ENCODE data around the gene ALAD.
"Not testable (repeated sequence)": the region's sequence is repeated elsewhere in the genome, so short reads cannot be mapped to it uniquely, and the experiment has no call there.

ALAD gene

DNA sequence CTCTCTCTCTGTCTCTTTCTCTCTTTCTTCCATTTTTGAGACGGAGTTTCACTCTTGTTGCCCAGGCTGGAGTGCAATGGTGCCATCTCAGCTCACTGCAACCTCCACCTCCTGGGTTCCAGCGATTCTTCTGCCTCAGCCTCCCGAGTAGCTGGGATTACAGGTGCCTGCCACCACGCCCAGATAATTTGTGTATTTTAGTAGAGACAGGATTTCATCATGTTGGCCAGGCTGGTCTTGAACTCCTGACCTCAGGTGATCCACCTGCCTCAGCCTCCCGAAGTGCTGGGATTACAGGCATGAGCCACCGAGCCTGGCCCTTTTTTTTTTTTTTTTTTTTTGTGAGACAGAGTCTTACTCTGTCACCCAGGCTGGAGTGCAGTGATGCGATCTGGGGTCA, 19.6 kb downstream of the ALAD start:
- H4K8ac ChIP-seq (ENCODE audit: low read depth, low read length); H3K27me3 ChIP-seq (ENCODE audit: insufficient read depth, low read length); H3K23ac ChIP-seq (ENCODE audit: low read length); H3K4me3 ChIP-seq (ENCODE audit: low read depth, low read length); H4K12ac ChIP-seq (ENCODE audit: low read depth, low read length); H3K9ac ChIP-seq (ENCODE audit: low read length); H3K4ac ChIP-seq (ENCODE audit: low read depth, low read length); DNase-seq; H3K79me2 ChIP-seq (ENCODE audit: control insufficient read depth, insufficient read depth, low read length, poor library complexity); H3K18ac ChIP-seq (ENCODE audit: low read length); H3K4me2 ChIP-seq (ENCODE audit: low read length); H3K9me3 ChIP-seq (ENCODE audit: insufficient read depth, low read depth, low read length); H2AFZ ChIP-seq (ENCODE audit: insufficient read depth, low read length, poor library complexity); H2AK5ac ChIP-seq (ENCODE audit: low read length); H3K36me3 ChIP-seq (ENCODE audit: control insufficient read depth in 1 of 2, insufficient read depth in 2 of 2, low read length in 2 of 2); H3K14ac ChIP-seq (ENCODE audit: low read length): not testable (repeated sequence)
- peaks cover 20% of the 10 kb centered on the region for H3K79me1 ChIP-seq (ENCODE audit: low read length)
- peak overlapping the region; percentile 90 for H3K27ac ChIP-seq (ENCODE audit: low read depth, low read length)
- H2BK12ac ChIP-seq (ENCODE audit: low read length): peak overlapping the region; percentile 69
- H2BK5ac ChIP-seq (ENCODE audit: low read depth, low read length, poor library complexity): peak overlapping the region; percentile 93
- peaks cover 17 to 24% of the 10 kb centered on the region in 2 experiments for H3K4me1 ChIP-seq (ENCODE audit: control insufficient read depth in 1 of 2, insufficient read depth in 2 of 2, low read length in 2 of 2)
- H2BK120ac ChIP-seq (ENCODE audit: insufficient read depth, low read length, poor library complexity): peak overlapping the region; percentile 62
- H4K91ac ChIP-seq (ENCODE audit: low read depth, low read length): peak overlapping the region; percentile 91
- WGBS (ENCODE audit: extremely low coverage, insufficient coverage, insufficient read length): no CpG with 5 or more reads among the region's 7 CpGs

GRCh38 chr9:113380869-113381378, 20.2 kb downstream of the ALAD start:
- H4K91ac ChIP-seq (ENCODE audit: low read depth, low read length): peak overlapping the region; percentile 79
- peak overlapping the region; percentile 74 for H4K8ac ChIP-seq (ENCODE audit: low read depth, low read length)
- no peak overlapping the region for H3K9ac ChIP-seq (ENCODE audit: low read length)
- H4K12ac ChIP-seq (ENCODE audit: low read depth, low read length): no peak overlapping the region
- no peak overlapping the region for H3K4me3 ChIP-seq (ENCODE audit: low read depth, low read length)
- peak overlapping the region; percentile 53 for H3K14ac ChIP-seq (ENCODE audit: low read length)
- peak overlapping the region; percentile 23 for H3K27ac ChIP-seq (ENCODE audit: low read depth, low read length)
- H3K9me3 ChIP-seq (ENCODE audit: insufficient read depth, low read depth, low read length): no peaks in the 10 kb centered on the region
- H2AK5ac ChIP-seq (ENCODE audit: low read length): no peak overlapping the region
- peak overlapping the region; percentile 73 for H3K18ac ChIP-seq (ENCODE audit: low read length)
- DNase-seq: no peak
- peaks cover 21% of the 10 kb centered on the region for H3K79me1 ChIP-seq (ENCODE audit: low read length)
- no peaks in the 10 kb centered on the region for H3K36me3 ChIP-seq (ENCODE audit: control insufficient read depth in 1 of 2, insufficient read depth in 2 of 2, low read length in 2 of 2)
- no CpG with 5 or more reads among the region's 1 CpG for WGBS (ENCODE audit: extremely low coverage, insufficient coverage, insufficient read length)
- no peak overlapping the region for H3K23ac ChIP-seq (ENCODE audit: low read length)
- H3K4me2 ChIP-seq (ENCODE audit: low read length): no peak overlapping the region
- peaks cover 7% of the 10 kb centered on the region for H3K79me2 ChIP-seq (ENCODE audit: control insufficient read depth, insufficient read depth, low read length, poor library complexity)
- H3K4ac ChIP-seq (ENCODE audit: low read depth, low read length): no peak overlapping the region
- H3K4me1 ChIP-seq (ENCODE audit: control insufficient read depth in 1 of 2, insufficient read depth in 2 of 2, low read length in 2 of 2): peaks cover 17 to 24% of the 10 kb centered on the region in 2 experiments
- no peak overlapping the region for H2AFZ ChIP-seq (ENCODE audit: insufficient read depth, low read length, poor library complexity)
- H2BK120ac ChIP-seq (ENCODE audit: insufficient read depth, low read length, poor library complexity): no peak overlapping the region
- H3K27me3 ChIP-seq (ENCODE audit: insufficient read depth, low read length): no peaks in the 10 kb centered on the region
- no peak overlapping the region for H2BK5ac ChIP-seq (ENCODE audit: low read depth, low read length, poor library complexity)
- H2BK12ac ChIP-seq (ENCODE audit: low read length): peak overlapping the region; percentile 86

DNA sequence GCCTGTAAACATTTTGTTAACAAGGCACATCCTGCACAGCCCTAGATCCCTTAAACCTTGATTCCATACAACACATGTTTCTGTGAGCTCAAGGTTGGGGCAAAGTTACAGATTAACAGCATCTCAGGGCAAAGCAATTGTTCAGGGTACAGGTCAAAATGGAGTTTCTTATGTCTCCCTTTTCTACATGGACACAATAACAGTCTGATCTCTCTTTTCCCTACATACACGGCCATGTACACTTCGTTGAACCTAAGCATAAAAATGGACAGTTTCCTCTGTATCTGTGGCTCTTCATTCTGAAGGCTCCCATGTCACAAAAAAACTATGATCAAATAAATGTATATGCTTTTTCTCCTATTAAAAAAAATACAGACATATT, 21.3 kb downstream of the ALAD start:
- not testable (repeated sequence) for H2BK12ac ChIP-seq (ENCODE audit: low read length); DNase-seq; H3K4ac ChIP-seq (ENCODE audit: low read depth, low read length); H3K14ac ChIP-seq (ENCODE audit: low read length); H4K12ac ChIP-seq (ENCODE audit: low read depth, low read length); H3K4me2 ChIP-seq (ENCODE audit: low read length); H2AK5ac ChIP-seq (ENCODE audit: low read length); H3K27ac ChIP-seq (ENCODE audit: low read depth, low read length); H3K9me3 ChIP-seq (ENCODE audit: insufficient read depth, low read depth, low read length); H4K91ac ChIP-seq (ENCODE audit: low read depth, low read length); H3K27me3 ChIP-seq (ENCODE audit: insufficient read depth, low read length); H3K4me3 ChIP-seq (ENCODE audit: low read depth, low read length); H3K18ac ChIP-seq (ENCODE audit: low read length); H4K8ac ChIP-seq (ENCODE audit: low read depth, low read length); H3K79me2 ChIP-seq (ENCODE audit: control insufficient read depth, insufficient read depth, low read length, poor library complexity); H3K23ac ChIP-seq (ENCODE audit: low read length); H2BK120ac ChIP-seq (ENCODE audit: insufficient read depth, low read length, poor library complexity); H3K36me3 ChIP-seq (ENCODE audit: control insufficient read depth in 1 of 2, insufficient read depth in 2 of 2, low read length in 2 of 2); H2AFZ ChIP-seq (ENCODE audit: insufficient read depth, low read length, poor library complexity); H3K9ac ChIP-seq (ENCODE audit: low read length); H2BK5ac ChIP-seq (ENCODE audit: low read depth, low read length, poor library complexity)
- Histone ChIP-seq H3K79me1 (ENCODE audit: low read length) (peaks cover 21% of the 10 kb centered on the region), H3K4me1 (ENCODE audit: control insufficient read depth in 1 of 2, insufficient read depth in 2 of 2, low read length in 2 of 2) (peaks cover 25 to 32% of the 10 kb centered on the region in 2 experiments)
- no CpG with 5 or more reads among the region's 2 CpGs for WGBS (ENCODE audit: extremely low coverage, insufficient coverage, insufficient read length)

DNA sequence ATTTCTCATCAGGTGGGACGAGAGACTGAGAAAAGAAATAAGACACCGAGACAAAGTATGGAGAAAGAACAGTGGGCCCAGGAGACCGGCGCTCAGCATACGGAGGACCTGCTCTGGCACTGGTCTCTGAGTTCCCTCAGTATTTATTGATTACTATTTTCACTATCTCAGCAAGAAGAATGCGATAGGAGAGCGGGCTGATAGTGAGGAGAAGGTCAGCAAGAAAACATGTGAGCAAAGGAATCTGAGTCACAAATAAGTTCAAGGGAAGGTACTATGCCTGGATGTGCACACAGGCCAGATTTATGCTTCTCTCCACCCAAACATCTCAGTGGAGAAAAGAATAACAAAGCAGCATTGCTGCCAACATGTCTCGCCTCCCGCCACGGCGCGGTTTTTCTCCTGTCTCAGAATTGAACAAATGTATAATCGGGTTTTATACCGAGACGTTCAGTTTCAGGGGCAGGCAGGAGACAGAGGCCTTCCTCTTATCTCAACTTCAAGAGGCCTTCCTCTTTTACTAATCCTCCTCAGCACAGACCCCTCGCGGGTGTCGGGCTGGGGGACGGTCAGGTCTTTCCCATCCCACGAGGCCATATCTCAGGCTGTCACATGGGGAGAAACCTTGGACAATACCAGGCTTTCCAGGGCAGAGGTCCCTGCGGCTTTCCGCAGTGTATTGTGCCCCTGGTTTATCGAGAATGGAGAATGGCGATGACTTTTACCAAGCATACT, 21.8 kb downstream of the ALAD start:
- H3K79me1 ChIP-seq (ENCODE audit: low read length): peaks cover 21% of the 10 kb centered on the region
- H3K4me3 ChIP-seq (ENCODE audit: low read depth, low read length); H2AFZ ChIP-seq (ENCODE audit: insufficient read depth, low read length, poor library complexity); H3K9ac ChIP-seq (ENCODE audit: low read length); H3K79me2 ChIP-seq (ENCODE audit: control insufficient read depth, insufficient read depth, low read length, poor library complexity); H3K14ac ChIP-seq (ENCODE audit: low read length); H2AK5ac ChIP-seq (ENCODE audit: low read length); H4K8ac ChIP-seq (ENCODE audit: low read depth, low read length); H3K36me3 ChIP-seq (ENCODE audit: control insufficient read depth in 1 of 2, insufficient read depth in 2 of 2, low read length in 2 of 2); H3K23ac ChIP-seq (ENCODE audit: low read length); H3K27me3 ChIP-seq (ENCODE audit: insufficient read depth, low read length); H3K4me2 ChIP-seq (ENCODE audit: low read length); DNase-seq; H3K9me3 ChIP-seq (ENCODE audit: insufficient read depth, low read depth, low read length); H4K12ac ChIP-seq (ENCODE audit: low read depth, low read length); H3K4ac ChIP-seq (ENCODE audit: low read depth, low read length); H2BK12ac ChIP-seq (ENCODE audit: low read length): not testable (repeated sequence)
- no CpG with 5 or more reads among the region's 24 CpGs for WGBS (ENCODE audit: extremely low coverage, insufficient coverage, insufficient read length)
- peaks cover 25 to 32% of the 10 kb centered on the region in 2 experiments for H3K4me1 ChIP-seq (ENCODE audit: control insufficient read depth in 1 of 2, insufficient read depth in 2 of 2, low read length in 2 of 2)
- H2BK120ac ChIP-seq (ENCODE audit: insufficient read depth, low read length, poor library complexity): peak overlapping the region; percentile 52
- peak overlapping the region; percentile 68 for H3K27ac ChIP-seq (ENCODE audit: low read depth, low read length)
- peak overlapping the region; percentile 18 for H3K18ac ChIP-seq (ENCODE audit: low read length)
- peak overlapping the region; percentile 43 for H4K91ac ChIP-seq (ENCODE audit: low read depth, low read length)
- H2BK5ac ChIP-seq (ENCODE audit: low read depth, low read length, poor library complexity): peak overlapping the region; percentile 60
